ENCODE results near the gene SLC38A6.

SLC38A6 gene

DNA sequence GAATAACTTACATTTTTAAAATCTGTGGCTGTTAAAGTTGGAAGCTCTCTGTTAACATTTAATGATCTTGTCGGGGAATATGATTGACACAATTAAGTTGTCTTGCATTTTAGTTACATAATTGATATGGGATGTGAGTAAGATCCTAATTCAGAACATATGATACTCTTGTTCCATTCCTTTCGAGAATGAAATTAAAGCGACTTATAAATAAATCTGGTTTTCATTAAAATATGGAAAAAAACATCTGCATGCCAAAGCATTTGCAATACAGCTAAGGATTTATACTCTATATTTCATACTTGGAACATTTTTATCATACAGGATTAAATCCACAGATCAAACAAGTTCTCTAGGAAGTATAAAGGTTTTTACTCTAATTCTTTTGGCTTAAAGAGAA, 52.0 kb downstream of the SLC38A6 start:
- no peak for TF ChIP-seq TAF1 (IDR thresholded peaks at IDR 0.05; ENCODE audit: low read depth)
- TF ChIP-seq YY1 (IDR thresholded peaks at IDR 0.05; ENCODE audit: low read depth), result no peak
- TF ChIP-seq, protein P1, sequence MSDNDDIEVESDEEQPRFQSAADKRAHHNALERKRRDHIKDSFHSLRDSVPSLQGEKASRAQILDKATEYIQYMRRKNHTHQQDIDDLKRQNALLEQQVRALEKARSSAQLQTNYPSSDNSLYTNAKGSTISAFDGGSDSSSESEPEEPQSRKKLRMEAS (IDR thresholded peaks at IDR 0.05), result no peak
- no peak for TF ChIP-seq RAD21 (IDR thresholded peaks at IDR 0.05; ENCODE audit: low read depth)
- TF ChIP-seq, protein P2, sequence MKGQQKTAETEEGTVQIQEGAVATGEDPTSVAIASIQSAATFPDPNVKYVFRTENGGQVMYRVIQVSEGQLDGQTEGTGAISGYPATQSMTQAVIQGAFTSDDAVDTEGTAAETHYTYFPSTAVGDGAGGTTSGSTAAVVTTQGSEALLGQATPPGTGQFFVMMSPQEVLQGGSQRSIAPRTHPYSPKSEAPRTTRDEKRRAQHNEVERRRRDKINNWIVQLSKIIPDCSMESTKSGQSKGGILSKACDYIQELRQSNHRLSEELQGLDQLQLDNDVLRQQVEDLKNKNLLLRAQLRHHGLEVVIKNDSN (IDR thresholded peaks at IDR 0.05), result no peak
- TF ChIP-seq EGR1 (IDR thresholded peaks at IDR 0.05), result no peak
- no peak for TF ChIP-seq CREB1 (IDR thresholded peaks at IDR 0.05; ENCODE audit: low read depth)
- TF ChIP-seq CEBPB (IDR thresholded peaks at IDR 0.05), result no peak
- TF ChIP-seq EP300 (IDR thresholded peaks at IDR 0.05; ENCODE audit: borderline replicate concordance), result no peak
- no peak for TF ChIP-seq ZBTB7A (IDR thresholded peaks at IDR 0.05; ENCODE audit: low read depth)

DNA sequence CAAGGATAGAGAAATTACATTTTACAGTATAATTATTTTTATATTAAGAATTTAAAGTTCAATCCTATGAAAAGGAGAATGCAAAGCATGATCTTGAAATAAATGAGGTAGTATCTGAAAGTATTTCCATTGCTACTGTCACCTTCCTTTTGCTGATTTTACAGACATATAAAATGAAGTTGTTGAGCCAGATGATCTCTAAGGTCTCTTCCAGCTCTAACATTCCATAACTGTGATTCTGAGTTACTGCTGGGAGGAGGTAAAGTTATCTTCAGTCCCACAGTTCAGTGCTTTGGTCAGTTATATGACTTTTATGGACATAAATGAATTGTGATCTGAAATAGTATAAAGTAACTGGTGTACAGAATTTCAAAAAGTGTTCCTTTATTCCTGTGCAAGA, 52.8 kb downstream of the SLC38A6 start:
- no peak for TF ChIP-seq YY1 (IDR thresholded peaks at IDR 0.05; ENCODE audit: low read depth)
- TF ChIP-seq TAF1 (IDR thresholded peaks at IDR 0.05; ENCODE audit: low read depth), result no peak
- TF ChIP-seq RAD21 (IDR thresholded peaks at IDR 0.05; ENCODE audit: low read depth), result no peak
- TF ChIP-seq, protein P2 (IDR thresholded peaks at IDR 0.05), result no peak
- no peak for TF ChIP-seq TEAD4 (IDR thresholded peaks at IDR 0.05)
- TF ChIP-seq, protein P3, sequence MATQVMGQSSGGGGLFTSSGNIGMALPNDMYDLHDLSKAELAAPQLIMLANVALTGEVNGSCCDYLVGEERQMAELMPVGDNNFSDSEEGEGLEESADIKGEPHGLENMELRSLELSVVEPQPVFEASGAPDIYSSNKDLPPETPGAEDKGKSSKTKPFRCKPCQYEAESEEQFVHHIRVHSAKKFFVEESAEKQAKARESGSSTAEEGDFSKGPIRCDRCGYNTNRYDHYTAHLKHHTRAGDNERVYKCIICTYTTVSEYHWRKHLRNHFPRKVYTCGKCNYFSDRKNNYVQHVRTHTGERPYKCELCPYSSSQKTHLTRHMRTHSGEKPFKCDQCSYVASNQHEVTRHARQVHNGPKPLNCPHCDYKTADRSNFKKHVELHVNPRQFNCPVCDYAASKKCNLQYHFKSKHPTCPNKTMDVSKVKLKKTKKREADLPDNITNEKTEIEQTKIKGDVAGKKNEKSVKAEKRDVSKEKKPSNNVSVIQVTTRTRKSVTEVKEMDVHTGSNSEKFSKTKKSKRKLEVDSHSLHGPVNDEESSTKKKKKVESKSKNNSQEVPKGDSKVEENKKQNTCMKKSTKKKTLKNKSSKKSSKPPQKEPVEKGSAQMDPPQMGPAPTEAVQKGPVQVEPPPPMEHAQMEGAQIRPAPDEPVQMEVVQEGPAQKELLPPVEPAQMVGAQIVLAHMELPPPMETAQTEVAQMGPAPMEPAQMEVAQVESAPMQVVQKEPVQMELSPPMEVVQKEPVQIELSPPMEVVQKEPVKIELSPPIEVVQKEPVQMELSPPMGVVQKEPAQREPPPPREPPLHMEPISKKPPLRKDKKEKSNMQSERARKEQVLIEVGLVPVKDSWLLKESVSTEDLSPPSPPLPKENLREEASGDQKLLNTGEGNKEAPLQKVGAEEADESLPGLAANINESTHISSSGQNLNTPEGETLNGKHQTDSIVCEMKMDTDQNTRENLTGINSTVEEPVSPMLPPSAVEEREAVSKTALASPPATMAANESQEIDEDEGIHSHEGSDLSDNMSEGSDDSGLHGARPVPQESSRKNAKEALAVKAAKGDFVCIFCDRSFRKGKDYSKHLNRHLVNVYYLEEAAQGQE (IDR thresholded peaks at IDR 0.05; ENCODE audit: low read depth), result no peak
- TF ChIP-seq CREB1 (IDR thresholded peaks at IDR 0.05; ENCODE audit: low read depth), result no peak
- TF ChIP-seq ZBTB7A (IDR thresholded peaks at IDR 0.05; ENCODE audit: low read depth), result no peak
- no peak for TF ChIP-seq NFIC (IDR thresholded peaks at IDR 0.05)
- TF ChIP-seq, protein P1 (IDR thresholded peaks at IDR 0.05), result no peak
- no peak for TF ChIP-seq EGR1 (IDR thresholded peaks at IDR 0.05)
- TF ChIP-seq TCF12 (IDR thresholded peaks at IDR 0.05; ENCODE audit: low read depth), result no peak
- no peak for TF ChIP-seq FOXM1 (IDR thresholded peaks at IDR 0.05; ENCODE audit: borderline replicate concordance, low read depth)
- TF ChIP-seq CEBPB (IDR thresholded peaks at IDR 0.05), result no peak
- TF ChIP-seq EP300 (IDR thresholded peaks at IDR 0.05; ENCODE audit: borderline replicate concordance), result no peak

DNA sequence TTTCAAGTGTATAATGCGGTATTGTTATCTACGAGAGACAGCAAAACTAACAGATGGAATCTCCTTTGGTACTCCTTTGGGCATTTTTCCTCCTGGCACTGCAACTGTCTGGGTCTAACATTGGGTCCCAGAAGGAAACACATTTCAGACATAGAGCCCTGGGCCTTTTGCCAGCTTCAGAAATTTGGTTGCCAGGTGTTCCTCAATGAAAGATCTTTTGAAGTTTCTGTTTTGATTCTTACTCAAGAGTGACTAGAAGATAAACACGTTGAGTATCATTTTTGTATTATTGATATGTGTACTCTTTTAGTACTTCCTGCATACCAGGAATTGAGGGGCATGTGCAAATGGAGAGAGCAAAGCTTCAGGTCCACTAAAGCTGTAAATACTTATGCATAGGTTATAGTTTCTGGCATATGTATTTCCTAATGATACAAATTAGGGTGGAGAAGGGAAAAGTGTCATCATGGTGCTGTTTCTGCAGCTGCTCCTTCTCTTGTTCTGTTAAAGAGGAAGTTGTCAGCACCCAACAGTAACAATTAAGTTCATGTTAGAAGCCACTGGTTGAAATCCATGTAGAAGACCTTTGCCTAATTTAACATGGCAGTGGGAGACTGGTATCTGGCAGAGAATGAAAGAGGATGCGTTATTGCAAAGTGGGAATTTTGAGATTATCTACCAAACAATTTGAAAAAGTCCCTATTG, 53.5 kb downstream of the SLC38A6 start:
- TF ChIP-seq EP300 (IDR thresholded peaks at IDR 0.05; ENCODE audit: borderline replicate concordance) (no peak), TAF1 (IDR thresholded peaks at IDR 0.05; ENCODE audit: low read depth) (no peak), TEAD4 (IDR thresholded peaks at IDR 0.05) (no peak), TCF12 (IDR thresholded peaks at IDR 0.05; ENCODE audit: low read depth) (no peak), CEBPB (IDR thresholded peaks at IDR 0.05) (no peak)

DNA sequence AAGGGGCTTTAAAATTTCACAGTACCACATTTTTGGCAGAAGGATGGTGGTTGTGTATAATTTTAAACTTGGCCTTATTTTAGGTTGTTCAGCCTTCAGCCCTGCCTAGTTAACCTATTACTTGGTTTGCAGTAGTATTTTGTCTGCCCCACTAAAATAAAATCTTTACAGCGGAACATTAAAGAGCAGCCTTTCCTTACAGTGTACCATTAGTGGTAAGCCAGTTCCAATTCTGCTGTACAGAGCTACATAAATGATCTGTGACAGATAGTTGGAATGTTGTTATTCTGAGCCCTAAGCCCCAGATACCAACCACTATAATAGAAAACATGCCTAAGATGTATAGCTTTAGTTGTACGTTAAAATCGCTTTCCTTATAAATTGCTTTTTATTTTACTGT, 56.2 kb downstream of the SLC38A6 start:
- TF ChIP-seq TAF1 (IDR thresholded peaks at IDR 0.05; ENCODE audit: low read depth) (no peak), EGR1 (IDR thresholded peaks at IDR 0.05) (no peak), CEBPB (IDR thresholded peaks at IDR 0.05) (no peak), TCF12 (IDR thresholded peaks at IDR 0.05; ENCODE audit: low read depth) (no peak), EP300 (IDR thresholded peaks at IDR 0.05; ENCODE audit: borderline replicate concordance) (no peak)

DNA sequence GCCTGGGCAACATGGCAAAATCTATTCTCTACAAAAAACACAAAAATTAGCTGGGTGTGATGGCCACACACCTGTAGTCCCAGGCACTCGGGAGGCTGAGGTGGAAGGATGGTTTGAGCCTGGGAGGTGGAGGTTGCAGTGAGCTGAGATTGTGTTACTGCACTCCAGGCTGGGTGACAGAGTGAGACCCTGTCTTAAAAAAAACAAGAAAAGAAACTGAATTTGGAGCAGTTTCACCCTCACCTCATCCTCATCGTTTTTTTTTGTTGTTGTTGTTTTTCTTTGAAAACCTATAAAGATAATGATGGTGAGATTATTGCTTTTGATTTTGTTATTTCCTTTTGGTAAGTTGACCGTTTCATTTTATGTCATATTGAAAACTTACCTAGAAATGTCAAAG, 60.7 kb downstream of the SLC38A6 start:
- no peak for TF ChIP-seq TAF1 (IDR thresholded peaks at IDR 0.05; ENCODE audit: low read depth)
- TF ChIP-seq, protein P2 (IDR thresholded peaks at IDR 0.05), result no peak
- TF ChIP-seq CEBPB (IDR thresholded peaks at IDR 0.05), result no peak
- no peak for TF ChIP-seq YY1 (IDR thresholded peaks at IDR 0.05; ENCODE audit: low read depth)
- TF ChIP-seq CREB1 (IDR thresholded peaks at IDR 0.05; ENCODE audit: low read depth), result no peak
- no peak for TF ChIP-seq FOXM1 (IDR thresholded peaks at IDR 0.05; ENCODE audit: borderline replicate concordance, low read depth)
- TF ChIP-seq TCF12 (IDR thresholded peaks at IDR 0.05; ENCODE audit: low read depth), result no peak
- TF ChIP-seq TEAD4 (IDR thresholded peaks at IDR 0.05), result no peak
- no peak for TF ChIP-seq ZBTB7A (IDR thresholded peaks at IDR 0.05; ENCODE audit: low read depth)
- TF ChIP-seq, protein P1 (IDR thresholded peaks at IDR 0.05), result no peak
- no peak for TF ChIP-seq EGR1 (IDR thresholded peaks at IDR 0.05)
- TF ChIP-seq RAD21 (IDR thresholded peaks at IDR 0.05; ENCODE audit: low read depth), result no peak
- TF ChIP-seq NFIC (IDR thresholded peaks at IDR 0.05), result no peak
- TF ChIP-seq EP300 (IDR thresholded peaks at IDR 0.05; ENCODE audit: borderline replicate concordance), result no peak
- TF ChIP-seq, protein P3 (IDR thresholded peaks at IDR 0.05; ENCODE audit: low read depth), result no peak

All from Ishikawa (cell line).